WI38 (cell line): ENCODE measurements around the gene ZNF618.

Experiments used
- H3K4me3 ChIP-seq: 2 replicates; pipeline ENCODE4 v1.5.1; 2011; ENCODE audit warnings: low read depth, mild to moderate bottlenecking, control low read depth, low read length
- TF ChIP-seq, protein P1 (sequence below): IDR thresholded peaks from 2 replicates; pipeline ENCODE4 v1.5.1; 2012; ENCODE audit warnings: low read depth, mild to moderate bottlenecking, control low read depth, low read length

ZNF618 gene

GRCh38 chr9:113932906-113933584 is 56.9 kb downstream of the ZNF618 start:
- H3K4me3 ChIP-seq, result no peak overlapping the region
- TF ChIP-seq, protein P1, sequence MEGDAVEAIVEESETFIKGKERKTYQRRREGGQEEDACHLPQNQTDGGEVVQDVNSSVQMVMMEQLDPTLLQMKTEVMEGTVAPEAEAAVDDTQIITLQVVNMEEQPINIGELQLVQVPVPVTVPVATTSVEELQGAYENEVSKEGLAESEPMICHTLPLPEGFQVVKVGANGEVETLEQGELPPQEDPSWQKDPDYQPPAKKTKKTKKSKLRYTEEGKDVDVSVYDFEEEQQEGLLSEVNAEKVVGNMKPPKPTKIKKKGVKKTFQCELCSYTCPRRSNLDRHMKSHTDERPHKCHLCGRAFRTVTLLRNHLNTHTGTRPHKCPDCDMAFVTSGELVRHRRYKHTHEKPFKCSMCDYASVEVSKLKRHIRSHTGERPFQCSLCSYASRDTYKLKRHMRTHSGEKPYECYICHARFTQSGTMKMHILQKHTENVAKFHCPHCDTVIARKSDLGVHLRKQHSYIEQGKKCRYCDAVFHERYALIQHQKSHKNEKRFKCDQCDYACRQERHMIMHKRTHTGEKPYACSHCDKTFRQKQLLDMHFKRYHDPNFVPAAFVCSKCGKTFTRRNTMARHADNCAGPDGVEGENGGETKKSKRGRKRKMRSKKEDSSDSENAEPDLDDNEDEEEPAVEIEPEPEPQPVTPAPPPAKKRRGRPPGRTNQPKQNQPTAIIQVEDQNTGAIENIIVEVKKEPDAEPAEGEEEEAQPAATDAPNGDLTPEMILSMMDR, result no peak

GRCh38 chr9:113933671-113934070 is 57.6 kb downstream of the ZNF618 start:
- H3K4me3 ChIP-seq, result no peak overlapping the region

GRCh38 chr9:113934167-113934828 is 58.2 kb downstream of the ZNF618 start:
- TF ChIP-seq, protein P1, result no peak
- no peak overlapping the region for H3K4me3 ChIP-seq

More at GRCh38 chr9:113933671-113934070, 57.6 kb downstream of the ZNF618 start:
- TF ChIP-seq, protein P1, result no peak

DNA sequence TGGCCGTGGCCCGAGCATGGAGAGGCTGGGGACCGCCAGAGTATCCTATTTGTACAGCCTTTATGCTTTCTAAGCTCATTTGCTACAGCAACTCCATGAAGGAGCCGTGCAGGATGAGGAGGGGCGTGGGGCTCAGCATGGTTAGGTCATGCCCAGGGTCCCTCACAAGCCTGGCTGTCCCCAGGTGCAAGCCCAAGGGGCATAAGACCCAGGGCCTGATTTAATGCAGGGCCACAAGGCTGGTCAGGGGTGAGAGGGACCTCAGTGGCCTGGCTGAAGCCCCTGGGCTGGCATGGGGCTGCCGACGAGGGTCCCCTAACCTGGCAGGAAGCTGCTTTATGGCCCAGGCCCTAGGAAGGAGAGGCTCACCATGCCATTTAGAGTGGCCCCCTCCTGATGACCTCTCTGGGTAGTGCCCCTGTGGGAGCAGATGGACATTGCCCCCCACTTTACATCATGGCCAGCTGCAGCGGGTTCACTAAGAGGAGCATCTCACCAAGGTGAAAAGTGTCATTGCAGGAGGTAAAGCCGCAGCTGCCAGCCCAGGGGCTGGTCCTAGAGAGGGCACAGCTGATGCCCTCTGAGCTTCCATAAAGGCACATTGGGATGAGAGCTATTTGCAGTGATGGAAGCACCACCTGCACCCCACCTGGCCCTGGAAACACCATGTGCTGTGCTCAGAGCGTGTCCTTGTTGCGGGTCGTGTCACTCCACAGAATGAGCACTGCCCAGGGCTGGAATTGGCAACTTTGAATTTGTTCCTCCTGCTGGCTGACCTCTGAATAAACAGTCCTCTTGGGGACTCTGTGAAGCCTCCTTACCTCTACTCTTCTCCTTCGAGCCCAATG is 58.9 kb downstream of the ZNF618 start:
- TF ChIP-seq, protein P1, result no peak
- no peak overlapping the region for H3K4me3 ChIP-seq

GRCh38 chr9:113935677-113936380 is 59.7 kb downstream of the ZNF618 start:
- TF ChIP-seq, protein P1, result no peak
- H3K4me3 ChIP-seq, result no peak overlapping the region

DNA sequence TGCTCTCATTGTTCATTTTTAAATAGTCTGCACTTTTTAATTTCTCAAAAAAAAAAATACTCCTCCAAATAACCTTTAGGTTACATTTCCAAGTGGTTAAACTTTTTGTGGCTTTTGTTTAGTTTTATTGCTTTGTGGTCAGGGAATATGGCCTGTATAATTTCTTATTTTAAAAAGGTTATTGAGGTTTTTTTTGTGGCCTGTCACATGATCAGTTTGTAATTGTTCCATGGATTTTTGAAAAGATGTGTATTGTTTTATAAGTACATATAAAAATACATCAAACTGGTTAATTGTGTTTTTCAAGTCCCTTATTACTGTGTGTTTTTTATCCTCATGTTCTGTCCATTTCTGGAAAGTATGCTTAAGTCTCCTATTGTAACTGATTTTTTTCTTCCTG is 64.0 kb downstream of the ZNF618 start:
- no peak overlapping the region for H3K4me3 ChIP-seq
- TF ChIP-seq, protein P1, result no peak
